Measurements from ENCODE around the gene ROCK2.

- TF ChIP-seq GATA2 (IDR thresholded peaks at IDR 0.05; ENCODE audit: low read depth, low read length) (no peak), GATA3 (IDR thresholded peaks at IDR 0.05; ENCODE audit: low read depth, low read length) (no peak)
Observed at GRCh38 chr2:11330457-11331142, 13.8 kb downstream of the ROCK2 start.
